MCF 10A (cell line): ENCODE data around the gene EIF3CL. TPM values are rescaled to one million over a fixed set of nuclear protein-coding genes. Genes with fewer than 3 reads are reported as not detected.
"Not testable (repeated sequence)": the region's sequence is repeated elsewhere in the genome, so short reads cannot be mapped to it uniquely, and the experiment has no call there.

Experiments
- BruUV-seq: library from RNA; stranded (reverse); fragments of 400-500 nt; replicated peaks from 2 replicates; lab custom pipeline; 2021; lab: Mats Ljungman, UMichigan
- CTCF ChIA-PET: fragments of 300-600 bp; sonication (Branson Sonifier 250); formaldehyde crosslinking; extraction: SDS; loops from one replicate; lab custom pipeline; 2021; ENCODE audit warnings: antibody characterized with exemption, inconsistent platforms; lab: Yijun Ruan, JAX
- POLR2A ChIA-PET: fragments of 300-600, 350-650 bp; sonication (Branson Sonifier 250); formaldehyde crosslinking; extraction: SDS; loops from one replicate; lab custom pipeline; 2020; ENCODE audit warnings: antibody characterized with exemption, inconsistent platforms; lab: Yijun Ruan, JAX
- DNase-seq: peaks from one replicate; pipeline ENCODE4 v3.0.0-alpha.2; 2018; ENCODE audit not compliant: unreplicated experiment
- H3K27ac Mint-ChIP-seq: one replicate; pipeline ENCODE4 v1.8.0; 2022; ENCODE audit warnings: mild to moderate bottlenecking, low read depth, mixed read lengths; ENCODE audit not compliant: unreplicated experiment
- H3K27me3 Mint-ChIP-seq: one replicate; pipeline ENCODE4 v1.8.0; 2022; ENCODE audit warnings: mixed read lengths; ENCODE audit not compliant: insufficient read depth, unreplicated experiment
- H3K36me3 Mint-ChIP-seq: one replicate; pipeline ENCODE4 v1.8.0; 2022; ENCODE audit warnings: mild to moderate bottlenecking, moderate library complexity, mixed read lengths; ENCODE audit not compliant: insufficient read depth, unreplicated experiment
- H3K4me1 Mint-ChIP-seq: one replicate; pipeline ENCODE4 v1.8.0; 2022; ENCODE audit warnings: mixed read lengths; ENCODE audit not compliant: insufficient read depth, unreplicated experiment
- H3K4me3 Mint-ChIP-seq: one replicate; pipeline ENCODE4 v1.8.0; 2022; ENCODE audit warnings: mild to moderate bottlenecking, moderate library complexity, mixed read lengths; ENCODE audit not compliant: unreplicated experiment
- H3K9me3 Mint-ChIP-seq: one replicate; pipeline ENCODE4 v1.8.0; 2022; ENCODE audit warnings: mixed read lengths; ENCODE audit not compliant: unreplicated experiment
- intact Hi-C: fragments of 100-400 bp; cut with micrococcal nuclease; formaldehyde crosslinking; loops from 2 replicates; pipeline ENCODE4 v1.14.1; 2022
- microRNA-seq: library from miRNA; unstranded; fragments of <30 nt; microRNA quantifications from one replicate; pipeline ENCODE4 v1.2.0, GENCODE V29; 2022
- total RNA-seq: library from RNA; stranded (reverse); gene quantifications from 2 replicates; pipeline ENCODE4 v1.2.3, GENCODE V29; 2022

The EIF3CL gene
- total RNA-seq, 1 experiment from 2014 or later, result 165 TPM

DNA sequence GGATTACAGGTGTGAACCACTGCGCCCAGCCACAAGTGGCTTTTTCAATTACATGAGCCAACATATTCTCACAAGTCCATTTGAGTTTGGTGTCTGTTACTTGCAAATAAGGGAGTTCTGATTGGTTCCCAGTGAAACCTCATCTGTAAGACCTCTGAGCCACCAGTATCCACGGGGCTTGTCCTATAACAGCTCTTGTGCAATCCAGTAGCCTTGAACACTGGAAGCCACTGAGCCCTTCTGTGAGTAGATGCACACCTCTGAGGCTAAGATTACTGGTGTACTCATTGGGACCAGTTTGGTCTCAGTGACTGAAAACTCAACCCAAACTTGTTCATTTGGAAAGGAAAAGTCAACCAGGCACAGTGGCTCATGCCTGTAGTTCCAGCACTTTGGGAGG is 72.7 kb downstream of the EIF3CL start:
- H3K4me3 Mint-ChIP-seq, POLR2A ChIA-PET, H3K36me3 Mint-ChIP-seq, DNase-seq, H3K9me3 Mint-ChIP-seq, BruUV-seq, H3K4me1 Mint-ChIP-seq, H3K27me3 Mint-ChIP-seq, intact Hi-C loops, H3K27ac Mint-ChIP-seq: not testable (repeated sequence)
- CTCF ChIA-PET, result interaction anchor here (0.6 kb wide), 1 partner anchor 13 kb away, joined by 3 read pairs; no protein-coding TSS in a partner anchor

- DNase-seq, intact Hi-C loops, H3K4me1 Mint-ChIP-seq, H3K4me3 Mint-ChIP-seq, H3K9me3 Mint-ChIP-seq, H3K27me3 Mint-ChIP-seq, POLR2A ChIA-PET, H3K27ac Mint-ChIP-seq, BruUV-seq, H3K36me3 Mint-ChIP-seq: not testable (repeated sequence)
- CTCF ChIA-PET, result interaction anchor here (0.6 kb wide), 1 partner anchor 12 kb away, joined by 3 read pairs; no protein-coding TSS in a partner anchor
These were observed 73.4 kb downstream of the EIF3CL start for GRCh38 chr16:28330232-28330631.

Small RNA genes lying within 50 kb of the gene (microRNA-seq; reads per million reads assigned to microRNA genes)
- gene MIR6862-1, result not detected

Other genes with a start within 250 kb of the EIF3CL start
- gene XPO6, start 191.9 kb downstream of the EIF3CL start, total RNA-seq, result 184 and 200 TPM in 2 replicates
- 0.14 and 0.25 TPM in 2 replicates for gene SBK1, start 111.3 kb downstream of the EIF3CL start, total RNA-seq
- gene NPIPB6, start 40.3 kb downstream of the EIF3CL start, total RNA-seq, result 1.6 and 2.1 TPM in 2 replicates
- gene NPIPB7, start 68.5 kb upstream of the EIF3CL start, total RNA-seq, result not detected in 2 replicates
- 18.1 and 19.7 TPM in 2 replicates for gene CLN3, start 88.2 kb upstream of the EIF3CL start, total RNA-seq
- gene APOBR, start 90.8 kb upstream of the EIF3CL start, total RNA-seq, result 0.09 and 0.10 TPM in 2 replicates
- not detected in 2 replicates for gene IL27, start 103.0 kb upstream of the EIF3CL start, total RNA-seq
- 291 and 345 TPM in 2 replicates for gene NUPR1, start 135.1 kb upstream of the EIF3CL start, total RNA-seq
- gene SGF29, start 150.1 kb upstream of the EIF3CL start, total RNA-seq, result 13.9 and 23.5 TPM in 2 replicates
- 0.44 and 0.76 TPM in 2 replicates for gene SULT1A2, start 193.2 kb upstream of the EIF3CL start, total RNA-seq
- gene SULT1A1, start 206.2 kb upstream of the EIF3CL start, total RNA-seq, result 4.2 and 5.3 TPM in 2 replicates
- gene NPIPB8, start 234.2 kb upstream of the EIF3CL start, total RNA-seq, result not detected in 2 replicates